Camera-type eye (tissue), 1 donor: ENCODE results near the gene GC. TPM values are rescaled to one million over a fixed set of nuclear protein-coding genes. Genes with fewer than 3 reads are reported as not detected.

Experiments
- total RNA-seq: library from RNA; depleted of rRNA; stranded (reverse); fragments of >200 nt; gene quantifications from one replicate; pipeline ENCODE4 v1.2.3, GENCODE V29; 2014

GC gene
- not detected for total RNA-seq

GRCh38 chr4:71783972-71784371 is at the start of gene GC:
Gene GC, minus strand, starts transcription at chr4:71784079. Its CDS starts 61 bp downstream, at chr4:71784018.

Other genes starting within 250 kb of the GC start
- gene NPFFR2, start 247.9 kb upstream of the GC start, total RNA-seq = 3.2 TPM